Trophoblast cell (in vitro differentiated cells and primary cell): Measurements from ENCODE around the gene NOVA1.

Experiments
- DNase-seq, 2 donors: peaks; one replicate each; pipeline ENCODE4 v3.0.0-alpha.2; 2016
- H2AFZ ChIP-seq: 2 replicates; pipeline ENCODE4 v1.6.1; 2013; ENCODE audit warnings: low read length, moderate library complexity, mild to moderate bottlenecking; ENCODE audit not compliant: insufficient read depth, poor library complexity
- H2AK5ac ChIP-seq: 2 replicates; pipeline ENCODE4 v1.6.1; 2013; ENCODE audit warnings: mild to moderate bottlenecking, low read length
- H2BK120ac ChIP-seq: 2 replicates; pipeline ENCODE4 v1.6.1; 2013; ENCODE audit warnings: low read length, mild to moderate bottlenecking, moderate library complexity; ENCODE audit not compliant: insufficient read depth, poor library complexity
- H2BK12ac ChIP-seq: 2 replicates; pipeline ENCODE4 v1.6.1; 2013; ENCODE audit warnings: mild to moderate bottlenecking, low read length, moderate library complexity
- H2BK5ac ChIP-seq: 2 replicates; pipeline ENCODE4 v1.6.1; 2013; ENCODE audit warnings: low read length, low read depth, moderate library complexity, mild to moderate bottlenecking; ENCODE audit not compliant: poor library complexity
- H3K14ac ChIP-seq: 2 replicates; pipeline ENCODE4 v1.6.1; 2013; ENCODE audit warnings: mild to moderate bottlenecking, low read length
- H3K18ac ChIP-seq: 2 replicates; pipeline ENCODE4 v1.6.1; 2013; ENCODE audit warnings: mild to moderate bottlenecking, low read length
- H3K23ac ChIP-seq: 2 replicates; pipeline ENCODE4 v1.6.1; 2013; ENCODE audit warnings: low read length
- H3K27ac ChIP-seq: 2 replicates; pipeline ENCODE4 v1.5.1; 2013; ENCODE audit warnings: low read depth, mild to moderate bottlenecking, inconsistent platforms, low read length, moderate library complexity
- H3K27me3 ChIP-seq: 2 replicates; pipeline ENCODE4 v1.6.1; 2013; ENCODE audit warnings: inconsistent platforms, mild to moderate bottlenecking, low read length, moderate library complexity; ENCODE audit not compliant: insufficient read depth
- H3K36me3 ChIP-seq, 2 experiments: 1 replicate in 1 of 2; 2 replicates in 1 of 2; pipeline ENCODE4 v1.6.1; 2013; ENCODE audit warnings: low read length in 2 of 2, mild to moderate bottlenecking in 2 of 2, moderate library complexity in 1 of 2; ENCODE audit not compliant: insufficient read depth in 2 of 2, control insufficient read depth in 1 of 2
- H3K4ac ChIP-seq: 2 replicates; pipeline ENCODE4 v1.6.1; 2013; ENCODE audit warnings: low read depth, mild to moderate bottlenecking, low read length, moderate library complexity
- H3K4me1 ChIP-seq, 2 experiments: 1 replicate in 1 of 2; 2 replicates in 1 of 2; pipeline ENCODE4 v1.6.1; 2013; ENCODE audit warnings: low read length in 2 of 2, mild to moderate bottlenecking in 2 of 2, moderate library complexity in 1 of 2; ENCODE audit not compliant: insufficient read depth in 2 of 2, control insufficient read depth in 1 of 2
- H3K4me2 ChIP-seq: 2 replicates; pipeline ENCODE4 v1.6.1; 2013; ENCODE audit warnings: inconsistent platforms, mild to moderate bottlenecking, low read length, moderate library complexity
- H3K4me3 ChIP-seq: 2 replicates; pipeline ENCODE4 v1.5.1; 2013; ENCODE audit warnings: mild to moderate bottlenecking, low read depth, low read length, inconsistent platforms
- H3K79me1 ChIP-seq: one replicate; pipeline ENCODE4 v1.6.1; 2013; ENCODE audit warnings: low read length
- H3K79me2 ChIP-seq: 2 replicates; pipeline ENCODE4 v1.6.1; 2013; ENCODE audit warnings: low read length, mild to moderate bottlenecking; ENCODE audit not compliant: control insufficient read depth, insufficient read depth, poor library complexity
- H3K9ac ChIP-seq: 2 replicates; pipeline ENCODE4 v1.6.1; 2013; ENCODE audit warnings: mild to moderate bottlenecking, low read length
- H3K9me3 ChIP-seq: 2 replicates; pipeline ENCODE4 v1.6.1; 2013; ENCODE audit warnings: low read depth, mild to moderate bottlenecking, control low read depth, inconsistent platforms, low read length; ENCODE audit not compliant: insufficient read depth
- H4K12ac ChIP-seq: 2 replicates; pipeline ENCODE4 v1.6.1; 2013; ENCODE audit warnings: low read depth, mild to moderate bottlenecking, low read length, moderate library complexity
- H4K8ac ChIP-seq: 2 replicates; pipeline ENCODE4 v1.6.1; 2013; ENCODE audit warnings: low read depth, mild to moderate bottlenecking, low read length, moderate library complexity
- H4K91ac ChIP-seq: one replicate; pipeline ENCODE4 v1.6.1; 2013; ENCODE audit warnings: low read depth, mild to moderate bottlenecking, low read length, moderate library complexity
- WGBS: extraction: QIAGEN DNeasy Blood & Tissue Kit; methylation state at CpG from one replicate; pipeline ENCODE4 v1.1.7; 2013; ENCODE audit warnings: missing lambda C conversion rate; ENCODE audit not compliant: insufficient read length, insufficient coverage; ENCODE audit errors: extremely low coverage; 5-methylcytosine and 5-hydroxymethylcytosine counted together

Gene NOVA1

GRCh38 chr14:26486922-26487321, 110.9 kb downstream of the NOVA1 start:
- no peak overlapping the region for H3K4ac ChIP-seq
- no peaks in the 10 kb centered on the region for H3K79me2 ChIP-seq
- H3K36me3 ChIP-seq = no peaks in the 10 kb centered on the region
- H2BK5ac ChIP-seq = no peak overlapping the region
- no CpG with 5 or more reads among the region's 3 CpGs for WGBS
- H3K14ac ChIP-seq = no peak overlapping the region
- no peak overlapping the region for H4K12ac ChIP-seq
- H4K91ac ChIP-seq = no peak overlapping the region
- no peaks in the 10 kb centered on the region for H3K9me3 ChIP-seq
- H2BK120ac ChIP-seq = no peak overlapping the region
- H3K4me2 ChIP-seq = no peak overlapping the region
- no peak overlapping the region for H2AK5ac ChIP-seq
- H2BK12ac ChIP-seq = no peak overlapping the region
- DNase-seq = no peak
- no peak overlapping the region for H3K27ac ChIP-seq
- H3K18ac ChIP-seq = no peak overlapping the region
- no peak overlapping the region for H3K9ac ChIP-seq
- H3K4me1 ChIP-seq = no peaks in the 10 kb centered on the region
- no peak overlapping the region for H2AFZ ChIP-seq
- H3K23ac ChIP-seq = no peak overlapping the region
- H4K8ac ChIP-seq = no peak overlapping the region
- H3K79me1 ChIP-seq = no peaks in the 10 kb centered on the region
- H3K4me3 ChIP-seq = no peak overlapping the region
- H3K27me3 ChIP-seq = no peaks in the 10 kb centered on the region

- no peak overlapping the region for H3K18ac ChIP-seq
- no peak overlapping the region for H3K27ac ChIP-seq
- no CpG with 5 or more reads among the region's 2 CpGs for WGBS
- no peak overlapping the region for H2BK5ac ChIP-seq
- H3K36me3 ChIP-seq = no peaks in the 10 kb centered on the region
- no peak overlapping the region for H4K8ac ChIP-seq
- no peaks in the 10 kb centered on the region for H3K4me1 ChIP-seq
- H4K12ac ChIP-seq = no peak overlapping the region
- H3K79me2 ChIP-seq = no peaks in the 10 kb centered on the region
- H3K4me3 ChIP-seq = no peak overlapping the region
- no peak overlapping the region for H3K4me2 ChIP-seq
- H2AK5ac ChIP-seq = no peak overlapping the region
- no peak overlapping the region for H3K14ac ChIP-seq
- H2BK12ac ChIP-seq = no peak overlapping the region
- DNase-seq = no peak
- no peak overlapping the region for H3K23ac ChIP-seq
- H3K79me1 ChIP-seq = no peaks in the 10 kb centered on the region
- H2AFZ ChIP-seq = no peak overlapping the region
- H4K91ac ChIP-seq = no peak overlapping the region
- no peak overlapping the region for H3K4ac ChIP-seq
- no peak overlapping the region for H3K9ac ChIP-seq
- no peak overlapping the region for H2BK120ac ChIP-seq
- no peaks in the 10 kb centered on the region for H3K9me3 ChIP-seq
- no peaks in the 10 kb centered on the region for H3K27me3 ChIP-seq
Measured at GRCh38 chr14:26484562-26484961, 113.3 kb downstream of the NOVA1 start.

DNA sequence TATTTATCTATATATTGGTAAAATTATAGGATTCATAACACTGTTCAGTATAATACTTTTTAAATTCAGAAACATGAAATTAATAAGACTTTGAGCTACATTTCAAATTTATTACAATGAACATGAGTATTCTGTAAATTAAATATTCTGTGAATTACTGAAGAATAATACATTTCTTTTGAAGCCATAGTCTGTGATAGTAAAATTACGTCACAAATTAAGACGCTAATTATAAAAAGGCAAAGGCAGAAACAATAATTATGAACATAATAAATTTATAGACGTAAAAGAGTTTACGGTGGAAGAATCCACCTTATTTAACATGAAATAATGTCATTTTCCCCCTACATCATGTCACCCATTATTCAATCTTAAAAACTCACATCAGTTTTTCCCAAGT, 118.9 kb downstream of the NOVA1 start:
- no peak overlapping the region for H2AFZ ChIP-seq
- no peak overlapping the region for H3K9ac ChIP-seq
- H3K4me3 ChIP-seq = no peak overlapping the region
- no peaks in the 10 kb centered on the region for H3K9me3 ChIP-seq
- H3K23ac ChIP-seq = no peak overlapping the region
- H3K36me3 ChIP-seq = no peaks in the 10 kb centered on the region
- no peak overlapping the region for H3K4ac ChIP-seq
- H2AK5ac ChIP-seq = no peak overlapping the region
- no peak overlapping the region for H3K27ac ChIP-seq
- no peak overlapping the region for H3K4me2 ChIP-seq
- H4K91ac ChIP-seq = no peak overlapping the region
- H4K12ac ChIP-seq = no peak overlapping the region
- DNase-seq = no peak
- H3K79me2 ChIP-seq = no peaks in the 10 kb centered on the region
- no peak overlapping the region for H2BK12ac ChIP-seq
- H4K8ac ChIP-seq = no peak overlapping the region
- H3K4me1 ChIP-seq = no peaks in the 10 kb centered on the region
- WGBS = no CpG with 5 or more reads among the region's 4 CpGs
- H3K18ac ChIP-seq = no peak overlapping the region
- H2BK120ac ChIP-seq = no peak overlapping the region
- H2BK5ac ChIP-seq = no peak overlapping the region
- no peaks in the 10 kb centered on the region for H3K27me3 ChIP-seq
- H3K79me1 ChIP-seq = no peaks in the 10 kb centered on the region
- H3K14ac ChIP-seq = no peak overlapping the region

DNA sequence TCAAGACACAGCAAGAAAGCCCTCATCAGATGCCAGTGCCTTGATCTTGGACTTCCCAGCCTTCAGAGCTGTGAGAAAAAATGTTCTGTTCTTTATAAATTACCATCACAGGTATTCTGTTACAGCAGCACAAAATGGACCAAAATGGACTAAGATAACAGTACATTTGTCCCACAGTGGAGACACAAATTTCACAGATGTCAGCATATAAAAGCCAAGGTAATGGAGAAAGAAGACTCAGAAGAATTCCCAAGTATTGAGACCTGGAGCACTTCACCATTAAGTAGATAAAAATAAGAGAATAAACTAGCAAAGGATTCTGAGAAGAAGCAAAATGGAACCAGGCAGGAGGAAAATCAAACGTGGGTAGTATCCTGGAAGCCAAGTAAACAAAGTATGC, 131.0 kb downstream of the NOVA1 start:
- no peak overlapping the region for H3K9ac ChIP-seq
- DNase-seq = no peak
- H3K4ac ChIP-seq = no peak overlapping the region
- no peak overlapping the region for H3K18ac ChIP-seq
- H2BK12ac ChIP-seq = no peak overlapping the region
- no peak overlapping the region for H3K4me3 ChIP-seq
- no peak overlapping the region for H3K27ac ChIP-seq
- H3K4me1 ChIP-seq = no peaks in the 10 kb centered on the region
- H4K91ac ChIP-seq = no peak overlapping the region
- no peaks in the 10 kb centered on the region for H3K36me3 ChIP-seq
- H3K27me3 ChIP-seq = no peaks in the 10 kb centered on the region
- no peak overlapping the region for H2AFZ ChIP-seq
- H2BK5ac ChIP-seq = no peak overlapping the region
- no peak overlapping the region for H3K14ac ChIP-seq
- no peaks in the 10 kb centered on the region for H3K79me2 ChIP-seq
- no peak overlapping the region for H3K4me2 ChIP-seq
- no peak overlapping the region for H2AK5ac ChIP-seq
- no peaks in the 10 kb centered on the region for H3K9me3 ChIP-seq
- H4K12ac ChIP-seq = no peak overlapping the region
- no peak overlapping the region for H2BK120ac ChIP-seq
- no peaks in the 10 kb centered on the region for H3K79me1 ChIP-seq
- WGBS = no CpG with 5 or more reads among the region's 1 CpG
- H4K8ac ChIP-seq = no peak overlapping the region
- H3K23ac ChIP-seq = no peak overlapping the region
